GM18502 (cell line): ENCODE results near the gene COMMD9.
A peak's percentile ranks its signal among the peaks of the same experiment; 100 is the strongest.
"Not testable (repeated sequence)": the region's sequence is repeated elsewhere in the genome, so short reads cannot be mapped to it uniquely, and the experiment has no call there.

ENCODE experiments used
- ATAC-seq: cut with Tn5 transposase; IDR thresholded peaks from one replicate; pipeline ENCODE4 v1.9.1; 2021; ENCODE audit warnings: mild to moderate bottlenecking; ENCODE audit not compliant: unreplicated experiment, poor library complexity

The COMMD9 gene

DNA sequence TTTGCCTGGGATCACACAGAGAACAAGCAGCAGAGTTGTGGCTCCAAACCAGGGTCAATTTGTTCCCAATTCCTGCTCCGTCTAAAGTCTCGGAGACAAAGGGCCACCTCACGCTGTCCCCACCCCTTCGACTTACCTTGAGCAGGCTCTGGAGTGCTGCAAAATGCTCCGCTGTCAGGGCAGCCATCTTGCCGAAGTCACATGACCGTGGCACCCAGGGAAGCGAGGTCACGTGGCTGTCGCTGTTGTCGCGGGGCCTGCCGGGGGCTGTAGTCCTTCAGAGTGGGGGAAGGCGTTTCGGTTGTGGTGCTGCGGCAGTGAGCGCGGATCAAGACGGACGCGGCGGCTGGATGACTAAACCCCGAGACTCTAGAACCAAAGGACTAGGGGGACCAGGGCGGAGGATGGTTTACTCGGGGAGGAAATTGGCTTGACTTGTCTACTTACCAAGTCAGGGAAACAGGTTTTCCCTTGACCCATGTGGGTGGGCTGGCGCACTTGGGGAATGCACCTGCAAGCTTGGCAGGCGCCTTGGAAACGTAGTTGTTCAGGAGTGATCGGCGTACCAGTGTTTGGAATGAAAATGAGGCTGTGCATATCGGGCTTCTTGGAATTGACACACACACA lies at the start of gene COMMD9:
COMMD9 (minus strand) TSS at position 199 of the 627 bp plus-strand sequence; CDS start at position 187, 12 bp downstream.
- peak; percentile 99 for ATAC-seq

DNA sequence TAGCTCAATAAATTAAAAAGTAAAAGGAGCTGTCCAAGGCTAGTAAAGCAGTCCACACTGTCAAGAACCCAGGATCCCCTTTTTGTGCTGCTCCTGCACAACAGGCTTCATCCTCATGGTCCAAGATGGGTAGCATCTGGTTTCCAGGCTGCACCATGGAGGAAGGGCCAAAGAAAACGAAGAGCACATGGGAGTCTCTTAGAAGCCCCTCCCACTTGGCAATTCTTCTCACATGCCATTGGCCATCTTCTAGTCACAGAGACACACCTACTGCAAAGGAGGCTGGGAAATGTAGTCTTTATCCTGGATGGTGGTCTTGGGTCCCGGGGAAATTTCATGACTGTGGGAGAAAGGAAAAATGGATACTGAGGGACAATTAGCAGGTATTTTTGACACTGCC lies 44.7 kb upstream of the COMMD9 start:
- peak; percentile 83 for ATAC-seq

DNA sequence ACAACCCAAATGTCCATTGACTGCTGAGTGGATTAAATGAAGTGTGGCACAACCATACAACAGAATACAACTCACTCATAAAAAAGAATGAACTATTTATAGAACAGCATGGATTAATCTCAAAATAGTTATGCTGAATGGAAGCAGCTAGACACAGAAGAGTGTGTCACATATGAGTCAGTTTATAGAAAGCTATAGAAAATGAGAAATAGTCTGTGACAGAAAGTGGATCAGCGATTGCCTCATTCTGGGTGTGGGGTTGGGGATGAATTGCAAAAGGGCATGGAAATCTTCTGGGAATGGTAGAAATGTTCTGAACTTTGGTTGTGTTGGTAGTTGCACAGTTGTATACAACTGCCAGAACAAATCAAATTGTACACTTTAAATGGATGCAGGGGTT lies 44.2 kb upstream of the COMMD9 start:
- no peak for ATAC-seq

DNA sequence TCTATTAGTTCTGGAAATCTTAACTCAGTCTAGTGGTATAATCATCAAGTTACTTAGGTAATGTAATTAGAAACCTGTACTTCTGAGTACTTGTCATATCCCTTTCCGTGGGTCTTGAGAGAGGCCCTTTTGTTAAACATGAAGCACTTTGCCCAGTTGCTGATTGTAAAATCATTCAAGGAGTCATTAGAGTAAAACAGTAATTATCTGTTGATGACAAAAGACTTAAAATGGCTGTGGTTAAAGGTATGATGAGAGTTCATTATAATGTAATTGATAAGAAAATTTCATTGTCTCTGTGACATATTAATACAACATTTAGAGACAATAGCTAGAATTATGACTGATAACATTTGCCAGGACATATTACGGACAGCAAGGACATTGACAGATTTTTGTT lies 41.2 kb upstream of the COMMD9 start:
- no peak for ATAC-seq

DNA sequence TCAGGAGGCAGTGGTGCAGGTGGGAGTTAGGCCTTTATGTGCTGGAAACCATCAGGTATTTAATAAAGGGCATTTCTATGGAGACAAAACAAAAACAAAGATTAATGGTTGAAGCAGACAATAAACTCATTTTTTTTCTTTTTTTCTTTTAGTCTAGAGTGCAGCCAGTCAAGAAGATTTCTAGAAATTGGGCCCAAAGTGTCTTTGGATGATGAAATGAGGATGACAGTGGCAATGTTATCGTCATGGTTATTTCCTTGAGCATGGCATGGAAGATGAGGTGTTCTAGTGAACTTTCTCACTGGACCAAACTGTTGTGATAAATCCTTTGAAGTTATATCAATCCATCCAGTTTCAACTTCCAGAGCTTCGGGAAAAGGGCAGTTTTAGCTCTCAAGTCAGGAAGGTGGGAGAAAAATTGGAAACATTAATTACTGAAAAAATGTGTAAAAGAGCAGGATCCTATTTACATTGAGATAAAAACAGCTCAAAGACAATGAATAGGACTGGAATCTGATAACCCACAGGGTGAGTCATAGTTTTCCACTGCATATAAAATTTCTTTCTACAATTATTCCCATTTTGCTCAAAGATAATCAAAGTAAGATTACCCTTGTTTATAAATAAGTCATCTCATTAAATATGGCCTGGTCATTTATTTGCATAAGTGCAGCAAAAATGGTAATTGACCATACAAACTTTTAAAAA lies 39.9 kb upstream of the COMMD9 start:
- ATAC-seq = no peak

DNA sequence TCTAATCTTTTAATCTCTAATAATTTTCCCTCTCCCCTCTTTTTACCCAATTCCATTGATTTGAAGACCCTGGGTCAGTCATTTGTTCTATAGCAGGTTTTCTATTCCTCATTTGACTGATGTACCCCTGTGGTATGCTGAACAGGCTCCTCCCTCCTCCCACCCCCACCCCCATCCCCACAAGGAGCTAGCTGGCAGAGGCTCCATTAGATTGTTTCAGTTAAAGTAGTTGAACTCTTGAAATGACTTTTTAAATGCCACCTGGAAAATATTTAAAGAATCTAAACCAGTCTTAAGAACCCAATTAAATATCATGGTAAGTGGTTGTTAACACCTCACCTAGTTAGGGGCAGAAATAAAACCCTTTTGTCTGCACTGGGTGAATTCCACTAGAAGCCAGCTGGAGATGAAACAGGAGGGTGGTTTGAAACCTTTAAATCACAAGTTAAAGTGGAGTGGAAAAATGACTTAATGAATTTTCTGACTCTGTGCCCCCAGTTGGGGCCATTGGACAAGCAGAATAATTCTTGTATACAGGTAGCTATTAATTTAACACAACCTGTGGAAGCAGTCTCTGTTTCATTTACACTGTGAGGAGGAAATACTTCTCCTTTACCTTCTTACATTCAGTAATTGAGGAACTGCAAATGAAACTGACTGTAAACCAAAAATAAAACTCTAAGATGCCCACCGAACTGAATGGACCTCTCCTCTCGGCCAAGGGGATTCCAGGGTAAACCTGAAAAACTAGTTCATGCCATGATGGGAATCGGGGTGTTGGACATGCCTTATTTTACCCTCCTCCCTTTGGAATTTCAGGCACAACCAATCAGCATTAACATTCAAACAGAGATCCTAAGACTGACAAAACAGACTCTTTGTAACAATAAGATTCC lies 37.5 kb upstream of the COMMD9 start:
- peak; percentile 88 for ATAC-seq

DNA sequence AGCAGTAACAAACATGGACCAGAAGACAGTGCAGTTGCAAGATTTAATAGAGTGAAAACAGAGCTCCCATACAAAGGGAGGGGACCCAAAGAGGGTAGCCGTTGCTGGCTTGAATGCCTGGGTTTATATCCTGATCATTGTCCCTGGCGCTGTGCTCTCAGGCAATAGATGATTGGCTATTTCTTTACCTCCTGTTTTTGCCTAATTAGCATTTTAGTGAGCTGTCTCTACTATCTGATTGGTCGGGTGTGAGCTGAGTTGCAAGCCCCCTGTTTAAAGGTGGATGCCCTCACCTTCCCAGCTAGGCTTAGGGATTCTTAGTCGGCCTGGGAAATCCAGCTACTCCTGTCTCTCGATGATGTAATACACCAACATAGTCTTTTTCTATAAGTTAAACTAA lies 36.2 kb upstream of the COMMD9 start:
- ATAC-seq = not testable (repeated sequence)

DNA sequence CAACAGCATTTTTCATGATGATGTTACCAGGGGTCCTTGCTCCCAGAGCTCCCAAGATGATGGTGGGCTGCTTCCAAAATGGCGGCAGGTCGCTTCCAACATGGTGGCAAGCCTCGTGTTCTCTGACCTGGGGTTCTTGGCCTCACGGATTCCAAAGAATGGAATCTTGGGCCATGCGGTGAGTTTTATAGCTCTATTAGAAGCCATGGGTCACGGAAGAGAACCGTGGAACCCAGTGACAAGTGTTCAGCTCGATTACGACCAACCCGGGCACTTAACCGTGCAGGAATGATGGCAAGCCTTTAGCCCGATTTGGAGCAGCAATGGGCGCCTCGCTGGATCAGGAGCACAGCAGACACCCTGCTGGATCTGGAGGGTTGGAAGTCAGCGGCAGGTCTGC lies 35.7 kb upstream of the COMMD9 start:
- ATAC-seq = not testable (repeated sequence)

DNA sequence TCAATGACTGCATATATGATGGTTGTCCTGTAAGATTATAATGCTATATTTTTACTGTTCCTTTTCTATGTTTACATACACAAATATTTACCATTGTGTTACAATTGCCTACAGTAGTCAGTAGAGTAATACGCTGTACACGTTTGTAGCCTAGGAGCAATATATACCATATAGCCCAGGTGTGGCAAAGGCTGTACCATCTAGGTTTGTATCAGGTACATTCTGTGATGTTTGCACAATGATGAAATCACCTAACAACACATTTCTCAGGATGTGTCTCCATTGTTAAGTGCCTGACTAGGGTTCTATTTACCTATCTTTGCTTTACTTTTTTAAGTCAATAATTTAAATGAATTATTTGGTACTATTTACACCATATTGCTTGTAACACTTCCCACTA lies 28.8 kb upstream of the COMMD9 start:
- ATAC-seq = no peak

DNA sequence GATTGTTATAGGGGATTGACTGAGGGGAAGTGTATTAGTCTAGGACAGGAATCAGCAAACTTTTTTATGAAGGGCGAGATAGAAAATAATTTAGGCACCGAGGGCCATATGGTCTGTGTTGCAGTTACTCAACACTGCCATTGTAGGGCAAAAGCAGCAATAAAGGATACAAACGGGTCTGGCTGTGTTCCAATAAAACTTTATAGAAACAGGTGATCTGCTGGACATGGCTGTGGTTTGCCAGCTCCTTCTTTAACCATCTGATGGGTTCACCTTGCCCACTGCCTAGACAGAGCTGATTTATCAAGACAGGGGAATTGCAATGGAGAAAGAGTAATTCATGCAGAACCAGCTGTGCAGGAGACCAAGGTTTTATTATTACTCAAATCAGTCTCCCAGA lies 26.8 kb upstream of the COMMD9 start:
- no peak for ATAC-seq

DNA sequence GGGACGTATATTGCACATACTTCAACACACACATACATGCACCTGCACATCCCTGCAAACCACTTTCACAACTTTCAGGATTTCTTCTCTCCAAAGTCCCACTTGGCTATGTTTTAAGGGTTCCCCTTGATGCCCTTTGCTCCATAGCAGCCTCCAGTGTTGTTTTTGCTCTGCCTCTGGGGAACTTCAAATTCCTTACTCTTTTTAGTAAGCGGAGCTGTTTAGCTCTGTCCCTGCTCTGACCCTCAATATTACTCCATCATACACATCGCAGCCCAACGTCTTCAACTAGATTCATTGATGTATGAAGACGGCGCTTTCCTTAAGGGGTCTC lies 25.2 kb upstream of the COMMD9 start:
- ATAC-seq = no peak

DNA sequence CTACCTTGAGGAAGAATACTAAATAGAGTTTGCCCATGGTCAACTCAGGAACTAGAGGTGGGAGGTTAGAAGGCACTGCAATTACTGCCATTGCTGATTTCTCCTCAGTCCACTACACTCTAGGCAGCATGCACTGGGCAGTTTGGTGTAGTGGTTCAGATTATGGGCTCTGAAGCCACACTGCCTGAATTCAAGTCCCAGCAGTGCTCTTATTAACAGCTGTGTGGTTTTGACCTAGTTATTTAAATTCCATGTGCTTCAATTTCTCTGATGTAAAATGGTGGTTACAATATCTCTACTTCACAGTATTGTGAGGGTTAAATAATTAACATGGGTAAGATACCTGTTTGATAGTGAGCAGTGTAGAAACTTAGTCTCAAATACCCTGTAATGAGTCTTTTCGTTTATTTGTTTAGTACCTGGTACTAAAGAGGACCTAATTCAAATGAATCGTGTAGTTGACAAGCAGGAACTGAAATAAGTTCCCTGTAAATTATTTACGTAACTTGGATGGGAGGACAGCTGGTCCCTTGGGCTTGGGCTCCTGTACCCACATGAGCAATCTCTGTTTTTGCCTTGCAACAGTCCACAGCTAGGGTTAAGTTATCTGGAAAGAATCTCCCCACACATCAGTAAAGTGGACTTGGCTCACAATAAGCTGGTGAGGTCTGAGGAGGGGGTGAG lies 24.7 kb upstream of the COMMD9 start:
- ATAC-seq = no peak

DNA sequence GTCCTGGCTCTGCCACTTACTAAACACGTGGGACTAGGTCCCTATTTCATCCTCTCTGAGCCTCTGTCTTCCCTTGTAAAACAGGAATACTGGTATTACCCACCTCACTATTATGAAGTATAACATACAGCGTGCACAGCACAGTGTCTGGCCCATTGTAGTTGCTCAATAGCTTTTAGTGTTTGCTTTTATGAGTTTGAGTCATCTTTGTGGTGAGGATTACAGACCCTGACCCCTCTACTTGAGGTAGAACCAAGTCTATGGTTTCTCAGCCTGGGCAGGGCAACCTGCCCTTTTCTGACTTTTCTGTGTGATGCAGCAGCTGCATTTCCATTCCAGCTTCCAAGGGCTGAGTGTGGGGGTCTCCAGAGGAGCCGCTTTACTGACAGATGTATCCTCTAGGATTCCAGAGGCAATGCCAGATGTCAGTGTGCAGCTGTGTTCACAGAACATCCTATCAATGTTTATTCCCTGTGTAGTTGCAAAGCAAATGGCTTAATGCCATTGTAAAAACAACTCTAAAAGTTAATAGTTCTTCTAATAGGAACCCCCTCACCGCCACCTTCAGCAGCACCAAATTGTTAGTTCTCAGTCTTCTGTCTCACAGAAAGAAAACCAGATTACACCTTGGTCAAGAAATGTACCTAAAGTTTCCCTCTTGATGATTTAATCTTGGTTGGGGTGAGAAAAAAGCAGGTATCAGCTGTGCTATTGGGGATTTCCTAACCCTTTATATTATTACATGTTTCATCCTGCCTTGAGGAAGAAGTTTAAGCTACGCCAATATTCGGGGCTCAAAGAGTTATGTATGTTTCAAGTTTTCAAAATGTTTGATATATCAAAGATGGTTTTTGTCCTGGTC lies 23.6 kb upstream of the COMMD9 start:
- ATAC-seq = no peak

DNA sequence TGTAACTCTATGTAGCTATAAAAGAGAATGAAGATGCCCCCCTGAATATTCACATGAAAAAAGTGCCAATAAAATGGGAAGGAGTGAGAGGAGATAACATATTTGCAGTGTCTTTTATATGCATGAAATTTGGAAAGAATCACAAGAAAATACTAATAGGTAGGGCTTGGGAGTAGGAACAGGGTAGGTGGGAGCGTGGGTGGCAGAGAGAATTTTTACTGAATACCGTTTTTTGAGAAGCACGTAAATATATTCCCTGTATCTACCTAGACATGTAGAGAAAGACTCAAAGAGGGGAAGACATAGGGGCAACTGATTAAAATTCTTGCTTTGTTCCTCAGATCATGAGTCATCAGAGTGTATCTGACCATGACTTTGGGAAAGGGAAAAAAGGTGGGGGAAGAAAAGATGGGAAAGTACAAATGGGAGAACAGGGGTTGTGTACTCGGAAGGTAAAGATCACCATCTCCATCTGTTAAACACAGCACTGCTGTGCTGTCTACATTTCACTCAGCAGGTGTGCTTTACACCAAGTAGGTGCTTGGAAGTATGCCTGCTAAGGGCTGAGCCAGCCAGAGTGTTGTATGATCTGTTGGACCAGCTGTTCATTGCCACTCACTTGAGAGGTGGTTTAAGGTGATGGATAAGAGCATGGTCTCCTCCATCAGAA lies 22.8 kb upstream of the COMMD9 start:
- ATAC-seq = no peak

DNA sequence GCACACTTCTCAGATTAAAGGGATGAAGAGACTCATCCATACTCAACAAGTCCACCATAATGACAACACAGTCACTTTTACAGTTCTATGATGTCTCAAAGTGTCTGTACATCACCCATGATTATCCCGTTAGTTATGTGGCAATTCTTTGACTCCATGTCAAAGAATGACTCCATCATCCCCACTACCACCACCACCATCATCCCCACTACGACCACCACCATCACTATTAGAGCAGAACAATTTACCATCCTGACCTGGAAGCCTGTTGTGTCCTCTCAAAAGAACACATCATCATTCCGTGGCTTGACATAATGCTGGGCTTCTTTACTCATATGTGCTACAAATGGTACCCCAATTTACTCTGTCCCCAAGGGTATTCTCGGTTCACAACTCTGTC lies 20.6 kb upstream of the COMMD9 start:
- no peak for ATAC-seq

DNA sequence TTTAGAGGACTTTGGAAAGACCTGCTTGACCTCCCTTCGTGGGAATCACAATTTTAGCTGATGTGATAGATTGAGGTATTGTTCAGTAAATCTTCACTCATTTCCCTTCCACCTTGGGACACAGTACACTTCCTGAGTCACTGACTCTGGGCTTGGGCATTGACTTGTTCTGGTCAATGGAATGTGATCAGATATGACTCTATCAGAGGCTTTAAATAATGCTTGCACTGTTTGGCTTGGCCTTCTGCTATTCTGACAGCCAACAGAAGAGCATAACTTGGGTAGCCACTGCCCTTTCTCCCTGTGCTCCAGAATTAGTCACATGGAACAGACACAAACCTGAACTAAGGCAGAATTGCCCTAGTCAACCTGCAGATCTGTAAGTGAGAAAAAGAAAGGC lies 19.4 kb upstream of the COMMD9 start:
- no peak for ATAC-seq

DNA sequence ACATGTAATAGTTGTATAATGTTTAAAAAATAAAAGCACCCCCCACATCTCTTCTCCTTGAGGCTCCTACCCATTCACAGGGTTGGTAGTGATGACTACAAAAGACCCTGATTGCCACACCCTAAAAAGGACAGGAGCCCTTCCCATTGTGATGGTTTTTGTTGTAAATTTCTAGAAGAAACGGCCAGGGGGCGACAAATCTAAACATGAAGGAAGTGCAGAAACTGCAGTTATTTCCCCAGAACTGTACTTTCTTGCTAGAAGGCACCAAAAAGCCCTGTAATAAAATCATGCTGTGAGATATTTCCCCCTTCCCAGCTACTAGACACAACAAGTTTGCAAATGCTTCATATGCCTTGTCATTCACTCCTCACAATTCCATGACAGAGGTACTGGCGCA lies 17.7 kb upstream of the COMMD9 start:
- peak; percentile 49 for ATAC-seq

DNA sequence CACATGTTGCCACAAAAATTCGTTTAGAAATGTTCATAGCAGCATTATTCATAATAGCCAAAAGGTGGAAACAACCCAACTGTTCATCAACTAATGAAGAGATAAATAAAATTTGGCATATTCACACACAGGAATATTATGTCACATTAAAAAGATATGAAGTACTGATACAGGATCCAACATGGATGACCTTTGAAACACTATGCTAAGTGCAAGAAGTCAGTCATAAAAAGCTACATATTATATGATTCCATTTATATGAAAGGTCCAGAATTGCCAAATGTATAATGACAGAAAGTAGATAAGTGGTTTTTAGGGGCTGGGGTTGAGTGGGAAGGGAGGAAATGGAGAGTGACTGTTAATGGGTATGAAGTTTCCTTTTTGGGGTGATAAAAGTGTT lies 15.8 kb upstream of the COMMD9 start:
- no peak for ATAC-seq

DNA sequence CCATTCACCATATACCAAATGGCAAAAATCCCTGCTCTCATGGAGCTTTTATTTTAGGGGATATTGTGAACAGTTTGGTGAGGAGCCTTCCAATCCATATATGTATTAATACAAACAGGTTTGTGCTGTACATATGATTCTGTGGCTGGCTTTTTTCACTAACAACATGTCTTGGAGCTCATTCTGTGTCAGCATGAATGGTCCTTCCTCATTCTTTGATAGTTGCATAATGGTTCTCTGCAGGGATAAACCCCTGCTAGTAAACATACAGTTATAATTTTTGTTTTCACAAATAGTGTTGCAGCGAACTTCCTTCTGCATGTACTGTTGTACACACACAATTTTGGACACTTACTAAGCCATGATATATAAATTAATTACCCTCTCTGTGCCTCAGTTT lies 15.1 kb upstream of the COMMD9 start:
- ATAC-seq = no peak
